T-helper 2 cell treated with Interferon-gamma antibody and Interleukin-4, amounts not matched to agents 5 μg/mL and 100 μg/mL, for 36 hours (primary cell): ENCODE measurements around the gene NELFB.

ENCODE experiments used
- DNase-seq: peaks from one replicate; pipeline ENCODE4 v3.0.0; 2021; ENCODE audit warnings: low spot score
- H3K27ac Mint-ChIP-seq: one replicate; pipeline ENCODE4 v1.8.0; 2021; ENCODE audit warnings: mild to moderate bottlenecking, mixed read lengths
- H3K27me3 Mint-ChIP-seq: one replicate; pipeline ENCODE4 v1.8.0; 2021; ENCODE audit warnings: low read depth, mixed read lengths
- H3K36me3 Mint-ChIP-seq: one replicate; pipeline ENCODE4 v1.8.0; 2021; ENCODE audit warnings: low read depth, mixed read lengths
- H3K4me1 Mint-ChIP-seq: one replicate; pipeline ENCODE4 v1.8.0; 2021; ENCODE audit warnings: low read depth, mixed read lengths
- H3K4me3 Mint-ChIP-seq: one replicate; pipeline ENCODE4 v1.8.0; 2022; ENCODE audit warnings: mild to moderate bottlenecking, moderate library complexity, mixed read lengths
- H3K9me3 Mint-ChIP-seq: one replicate; pipeline ENCODE4 v1.8.0; 2021; ENCODE audit warnings: mixed read lengths

NELFB gene

GRCh38 chr9:137306066-137306849 is 51.1 kb downstream of the NELFB start:
- no peak for DNase-seq

GRCh38 chr9:137306850-137307254 is 51.7 kb downstream of the NELFB start:
- no peaks in the 10 kb centered on the region for H3K9me3 Mint-ChIP-seq
- no peaks in the 10 kb centered on the region for H3K27me3 Mint-ChIP-seq
- H3K27ac Mint-ChIP-seq = no peak overlapping the region
- peaks cover 3% of the 10 kb centered on the region for H3K4me1 Mint-ChIP-seq
- H3K36me3 Mint-ChIP-seq = no peaks in the 10 kb centered on the region
- H3K4me3 Mint-ChIP-seq = no peak overlapping the region
- no peak for DNase-seq

More at GRCh38 chr9:137306066-137306849, 51.1 kb downstream of the NELFB start:
- H3K27me3 Mint-ChIP-seq = peaks cover 3% of the 10 kb centered on the region
- H3K9me3 Mint-ChIP-seq = no peaks in the 10 kb centered on the region
- no peaks in the 10 kb centered on the region for H3K36me3 Mint-ChIP-seq
- no peak overlapping the region for H3K27ac Mint-ChIP-seq
- no peak overlapping the region for H3K4me3 Mint-ChIP-seq
- H3K4me1 Mint-ChIP-seq = peaks cover 3% of the 10 kb centered on the region

- H3K27me3 Mint-ChIP-seq = no peaks in the 10 kb centered on the region
- H3K27ac Mint-ChIP-seq = no peak overlapping the region
- no peaks in the 10 kb centered on the region for H3K36me3 Mint-ChIP-seq
- no peaks in the 10 kb centered on the region for H3K9me3 Mint-ChIP-seq
- no peak for DNase-seq
- peaks cover 3% of the 10 kb centered on the region for H3K4me1 Mint-ChIP-seq
- H3K4me3 Mint-ChIP-seq = no peak overlapping the region
Observed at GRCh38 chr9:137307255-137308056, 52.3 kb downstream of the NELFB start.

GRCh38 chr9:137308057-137308619 is 53.0 kb downstream of the NELFB start:
- DNase-seq = no peak
- H3K36me3 Mint-ChIP-seq = no peaks in the 10 kb centered on the region
- H3K27me3 Mint-ChIP-seq = no peaks in the 10 kb centered on the region
- H3K9me3 Mint-ChIP-seq = no peaks in the 10 kb centered on the region
- H3K4me1 Mint-ChIP-seq = peaks cover 3% of the 10 kb centered on the region
- H3K27ac Mint-ChIP-seq = no peak overlapping the region
- H3K4me3 Mint-ChIP-seq = no peak overlapping the region

GRCh38 chr9:137309368-137310188 is 54.5 kb downstream of the NELFB start:
- DNase-seq = no peak
- Mint-ChIP-seq H3K4me3 (no peak overlapping the region), H3K9me3 (no peaks in the 10 kb centered on the region), H3K36me3 (no peaks in the 10 kb centered on the region), H3K27ac (no peak overlapping the region), H3K4me1 (peaks cover 3% of the 10 kb centered on the region), H3K27me3 (no peaks in the 10 kb centered on the region)

- Mint-ChIP-seq H3K36me3 (no peaks in the 10 kb centered on the region), H3K4me3 (no peak overlapping the region), H3K27me3 (no peaks in the 10 kb centered on the region), H3K4me1 (peaks cover 2% of the 10 kb centered on the region), H3K27ac (no peak overlapping the region), H3K9me3 (no peaks in the 10 kb centered on the region)
- DNase-seq = no peak
Observed at GRCh38 chr9:137310189-137311052, 55.3 kb downstream of the NELFB start.

GRCh38 chr9:137311171-137311985 is 56.3 kb downstream of the NELFB start:
- no peaks in the 10 kb centered on the region for H3K27me3 Mint-ChIP-seq
- no peak for DNase-seq
- no peak overlapping the region for H3K4me3 Mint-ChIP-seq
- H3K4me1 Mint-ChIP-seq = no peaks in the 10 kb centered on the region
- no peaks in the 10 kb centered on the region for H3K9me3 Mint-ChIP-seq
- no peaks in the 10 kb centered on the region for H3K36me3 Mint-ChIP-seq
- H3K27ac Mint-ChIP-seq = no peak overlapping the region

GRCh38 chr9:137311986-137312851 is 57.1 kb downstream of the NELFB start:
- Mint-ChIP-seq H3K36me3 (no peaks in the 10 kb centered on the region), H3K4me3 (no peak overlapping the region), H3K27me3 (peaks cover 2% of the 10 kb centered on the region), H3K27ac (no peak overlapping the region), H3K4me1 (peaks cover 2% of the 10 kb centered on the region), H3K9me3 (no peaks in the 10 kb centered on the region)
- DNase-seq = no peak

- Mint-ChIP-seq H3K27me3 (peaks cover 2% of the 10 kb centered on the region), H3K27ac (no peak overlapping the region), H3K9me3 (no peaks in the 10 kb centered on the region), H3K36me3 (no peaks in the 10 kb centered on the region), H3K4me1 (peaks cover 2% of the 10 kb centered on the region), H3K4me3 (no peak overlapping the region)
- DNase-seq = no peak
Observed at GRCh38 chr9:137312852-137313325, 57.8 kb downstream of the NELFB start.

- Mint-ChIP-seq H3K27ac (no peak overlapping the region), H3K4me3 (no peak overlapping the region), H3K9me3 (no peaks in the 10 kb centered on the region), H3K36me3 (no peaks in the 10 kb centered on the region), H3K4me1 (peaks cover 2% of the 10 kb centered on the region), H3K27me3 (peaks cover 2% of the 10 kb centered on the region)
- DNase-seq = no peak
Observed at GRCh38 chr9:137313326-137313936, 58.3 kb downstream of the NELFB start.

GRCh38 chr9:137313956-137314560 is 58.9 kb downstream of the NELFB start:
- H3K27me3 Mint-ChIP-seq = peaks cover 2% of the 10 kb centered on the region
- DNase-seq = no peak
- no peaks in the 10 kb centered on the region for H3K36me3 Mint-ChIP-seq
- H3K4me3 Mint-ChIP-seq = no peak overlapping the region
- H3K27ac Mint-ChIP-seq = no peak overlapping the region
- H3K4me1 Mint-ChIP-seq = peaks cover 2% of the 10 kb centered on the region
- no peaks in the 10 kb centered on the region for H3K9me3 Mint-ChIP-seq
